Psoas muscle (tissue), 8 donors: ENCODE data around the gene LDLRAD4. TPM values are rescaled to one million over a fixed set of nuclear protein-coding genes. Genes with fewer than 3 reads are reported as not detected.

ENCODE experiments used
- ATAC-seq, 4 donors: fragments of 200-7000 bp; cut with Tn5 transposase; one replicate each; pipeline ENCODE4 v1.9.1; 2020; ENCODE audit warnings: moderate library complexity in 3 of 4, mild to moderate bottlenecking in 2 of 4
- DNase-seq, 2 donors: peaks; one replicate each; pipeline ENCODE4 v3.0.0-alpha.2; 2020
- H3K27ac ChIP-seq: fragments of 200-600 bp; one replicate; pipeline ENCODE4 v1.8.0; 2022
- H3K27me3 ChIP-seq, 3 donors: fragments of 200-600 bp in 1 of 3; one replicate each; pipeline versions ENCODE4 v1.6.1 to v1.8.0; 2013 to 2022; ENCODE audit warnings: low read length in 2 of 3, mild to moderate bottlenecking in 2 of 3, moderate library complexity in 1 of 3; ENCODE audit not compliant: insufficient read depth in 3 of 3
- H3K36me3 ChIP-seq, 2 donors: fragments of 200-600 bp in 1 of 2; one replicate each; pipeline versions ENCODE4 v1.6.1 to v1.8.0; 2013 to 2022; ENCODE audit warnings: low read depth in 1 of 2, mild to moderate bottlenecking in 1 of 2, moderate library complexity in 1 of 2; ENCODE audit not compliant: insufficient read depth in 1 of 2
- H3K4me1 ChIP-seq: fragments of 200-600 bp; one replicate; pipeline ENCODE4 v1.8.0; 2022
- H3K4me3 ChIP-seq: fragments of 200-600 bp; one replicate; pipeline ENCODE4 v1.8.0; 2022; ENCODE audit warnings: mild to moderate bottlenecking
- H3K9me3 ChIP-seq: fragments of 200-600 bp; one replicate; pipeline ENCODE4 v1.8.0; 2022
- CTCF ChIP-seq: fragments of 200-600 bp; IDR thresholded peaks from one replicate; pipeline ENCODE4 v1.8.0; 2022; ENCODE audit warnings: antibody characterized with exemption
- WGBS, 3 donors: extraction: QIAGEN DNeasy Blood & Tissue Kit; methylation state at CpG; one replicate each; pipeline versions ENCODE4 v1.1.6 to v1.1.7; 2013; 5-methylcytosine and 5-hydroxymethylcytosine counted together
- intact Hi-C, 2 donors: fragments of 100-400 bp; cut with DNase I; formaldehyde crosslinking; loops; one replicate each; pipeline versions ENCODE4 v1.11.0 to v1.14.2; 2022
- polyA plus RNA-seq, 3 donors: library from polyadenylated mRNA; stranded (reverse); fragments of 200-250 nt; gene quantifications; one replicate each; pipeline ENCODE4 v1.2.3, GENCODE V29; 2013
- total RNA-seq, 4 donors: library from RNA; stranded (reverse); fragmentation: NEBNext Ultra II Directional in 2 of 4; extraction: Animal tissue kit (Norgen Biotek cat#: 25700) in 2 of 4; gene quantifications; one replicate each; pipeline versions ENCODE4 v1.2.1 to v1.2.4, GENCODE V29; 2021 to 2023
- donor health status: healthy with polysubstance abuse.
- donor health status: DM: no; HTN: no; CAD: no; lungs with moderate emphysema.
- donor health status: Bipolar disorder and iron deficiency.
- donor health status: healthy.
- donor health status: DM: yes; HTN: yes; CAD: no.
- donor health status: DM: no; HTN: no; CAD: no.
- donor health status: DM: no; HTN: no; CAD: no.
- donor health status: DM: yes; HTN: yes; CAD: no.

LDLRAD4 gene
- total and polyA plus RNA-seq, 7 donors = 1.8 to 13.9 (median 3.8) TPM

DNA sequence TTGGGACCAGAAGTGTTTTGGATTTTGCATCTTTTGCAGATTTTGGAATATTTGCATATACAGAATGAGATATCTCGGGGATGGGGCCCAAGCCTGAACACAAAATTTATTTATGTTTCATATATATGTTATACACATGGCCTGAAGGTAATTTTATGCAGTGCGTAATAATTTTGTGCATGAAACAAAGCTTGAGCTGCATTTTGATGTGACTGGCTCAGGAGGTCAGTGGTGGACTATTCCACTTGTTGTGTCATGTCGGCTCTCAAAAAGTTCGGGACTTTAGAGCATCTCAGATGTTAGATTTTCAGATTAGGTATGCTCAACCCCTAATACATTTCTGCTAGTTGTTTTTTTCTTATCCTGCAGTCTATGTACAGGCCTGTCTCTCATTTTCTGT lies 362.4 kb downstream of the LDLRAD4 start:
- intact Hi-C loops = no loop called here
- Histone ChIP-seq H3K27me3 (peaks cover 0 to 2% (median 0%) of the 10 kb centered on the region in 3 donors), H3K27ac (no peak overlapping the region), H3K4me1 (no peaks in the 10 kb centered on the region), H3K9me3 (no peaks in the 10 kb centered on the region), H3K4me3 (no peak overlapping the region), H3K36me3 (no peaks in the 10 kb centered on the region)
- DNase-seq (no peak), ATAC-seq (no peak)
- 91 to 94% (median 93%) methylated on average over 4 of the region's 4 CpGs for WGBS, 3 donors
- no peak for TF ChIP-seq CTCF

- DNase-seq (no peak), ATAC-seq (no peak)
- no peak overlapping the region for H3K4me3 ChIP-seq
- intact Hi-C loops = no loop called here
- no peaks in the 10 kb centered on the region for H3K9me3 ChIP-seq
- H3K36me3 ChIP-seq = no peaks in the 10 kb centered on the region
- 97% methylated on average over 5 of the region's 5 CpGs for WGBS, 3 donors
- H3K4me1 ChIP-seq = no peaks in the 10 kb centered on the region
- peaks cover 0 to 2% (median 0%) of the 10 kb centered on the region in 3 donors for H3K27me3 ChIP-seq
- TF ChIP-seq CTCF = no peak
- no peak overlapping the region for H3K27ac ChIP-seq
Measured at GRCh38 chr18:13581496-13582177, 363.1 kb downstream of the LDLRAD4 start.

DNA sequence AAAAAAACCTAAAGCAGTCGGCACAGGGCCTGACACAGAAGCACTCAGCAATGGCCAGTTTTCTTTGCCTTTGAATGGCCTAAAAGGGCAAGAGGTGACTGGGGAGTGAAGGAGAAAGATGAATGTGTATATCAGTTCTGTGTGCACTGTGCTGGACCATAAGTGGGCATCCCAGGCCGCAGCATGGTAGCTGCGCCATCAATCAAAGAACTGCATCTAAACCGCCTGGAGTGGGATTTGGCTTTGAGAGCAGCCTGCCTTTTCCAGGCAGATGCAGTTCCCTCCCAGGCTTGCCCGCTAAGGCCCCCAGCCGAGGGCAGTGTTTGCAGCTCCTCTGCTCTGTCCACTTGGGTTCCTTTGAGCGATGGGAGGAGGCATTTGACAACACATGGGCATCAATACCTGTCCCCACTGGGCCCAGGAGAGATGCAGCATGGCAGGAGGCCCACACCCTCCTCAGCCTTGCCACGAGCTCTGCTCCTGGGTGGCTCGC lies 363.7 kb downstream of the LDLRAD4 start:
- ATAC-seq (no peak), DNase-seq (no peak)
- H3K36me3 ChIP-seq = no peaks in the 10 kb centered on the region
- TF ChIP-seq CTCF = no peak
- no peak overlapping the region for H3K27ac ChIP-seq
- WGBS, 3 donors = 88 to 92% (median 91%) methylated on average over 9 of the region's 9 CpGs
- no peaks in the 10 kb centered on the region for H3K9me3 ChIP-seq
- peaks cover 0 to 2% (median 0%) of the 10 kb centered on the region in 3 donors for H3K27me3 ChIP-seq
- H3K4me1 ChIP-seq = no peaks in the 10 kb centered on the region
- H3K4me3 ChIP-seq = no peak overlapping the region
- intact Hi-C loops = no loop called here

- Histone ChIP-seq H3K4me1 (no peaks in the 10 kb centered on the region), H3K9me3 (no peaks in the 10 kb centered on the region), H3K27ac (no peak overlapping the region), H3K36me3 (no peaks in the 10 kb centered on the region), H3K27me3 (peaks cover 0 to 2% (median 0%) of the 10 kb centered on the region in 3 donors), H3K4me3 (no peak overlapping the region)
- DNase-seq (no peak), ATAC-seq (no peak)
- 90 to 95% (median 93%) methylated on average over 27 of the region's 27 CpGs for WGBS, 3 donors
- TF ChIP-seq CTCF = no peak
- intact Hi-C loops = no loop called here
Measured at GRCh38 chr18:13583576-13584550, 365.3 kb downstream of the LDLRAD4 start.
